HUES64 (cell line): ENCODE results near the gene BTBD18.

Source experiments
- H3K27ac ChIP-seq: 2 replicates; pipeline ENCODE4 v1.7.0; 2013; ENCODE audit warnings: low read depth, low read length, inconsistent platforms
- H3K27me3 ChIP-seq: 2 replicates; pipeline ENCODE4 v1.6.1; 2013; ENCODE audit warnings: mild to moderate bottlenecking, low read length; ENCODE audit not compliant: insufficient read depth
- H3K36me3 ChIP-seq: 2 replicates; pipeline ENCODE4 v1.6.1; 2013; ENCODE audit warnings: mild to moderate bottlenecking, low read length; ENCODE audit not compliant: insufficient read depth
- H3K4me1 ChIP-seq: 2 replicates; pipeline ENCODE4 v1.6.1; 2013; ENCODE audit warnings: mild to moderate bottlenecking, low read length, moderate library complexity; ENCODE audit not compliant: insufficient read depth
- H3K4me3 ChIP-seq: 2 replicates; pipeline ENCODE4 v1.5.1; 2013; ENCODE audit warnings: mild to moderate bottlenecking, low read length, moderate library complexity
- H3K9ac ChIP-seq: 2 replicates; pipeline ENCODE4 v1.6.1; 2013; ENCODE audit warnings: mild to moderate bottlenecking, low read depth, low read length
- H3K9me3 ChIP-seq: 2 replicates; pipeline ENCODE4 v1.6.1; 2013; ENCODE audit warnings: low read depth, low read length; ENCODE audit not compliant: insufficient read depth
- WGBS: fragments of 150-250, 120-280 bp; methylation state at CpG from one replicate; pipeline ENCODE4 v1.1.7; 2013; ENCODE audit warnings: missing lambda C conversion rate; 5-methylcytosine and 5-hydroxymethylcytosine counted together

Gene BTBD18

DNA sequence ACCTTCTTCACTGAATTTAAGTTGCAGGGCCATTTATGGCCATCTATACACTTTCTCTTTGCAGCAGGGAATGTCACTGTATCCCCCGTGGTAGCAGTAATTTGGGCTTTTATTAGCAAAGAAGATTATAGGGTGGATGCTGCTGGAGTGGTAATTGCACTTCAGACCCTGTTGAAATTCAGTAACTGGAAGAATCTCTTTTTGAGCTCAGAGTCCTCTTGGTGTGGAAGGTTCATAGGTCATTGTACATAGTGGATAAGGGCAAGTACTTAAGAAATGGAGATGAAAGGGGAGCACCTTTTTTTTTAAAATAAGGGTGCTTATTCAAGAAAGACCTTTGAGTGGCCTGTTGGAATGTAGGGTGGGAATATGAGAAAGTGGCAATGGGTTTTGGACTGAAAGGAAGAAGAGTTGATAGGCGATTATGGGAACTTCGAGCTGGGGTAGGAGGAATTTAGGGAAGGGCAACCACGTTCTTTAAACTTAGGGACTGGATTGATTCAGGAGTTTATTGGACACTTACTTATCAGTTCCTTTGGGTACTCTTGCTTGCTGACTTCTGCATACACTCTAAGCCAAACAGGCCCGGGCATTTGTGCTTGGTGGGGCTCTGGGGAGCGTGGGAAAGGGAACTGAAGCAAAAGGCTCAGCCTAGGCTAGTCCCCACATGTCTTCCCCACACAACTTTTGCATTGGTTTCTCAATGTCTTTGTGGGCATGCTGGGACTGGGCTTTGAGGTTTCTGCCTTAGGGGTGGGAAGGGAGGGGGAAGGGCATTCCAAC, 36.5 kb upstream of the BTBD18 start:
- 56% methylated on average over 6 of the region's 6 CpGs for WGBS
- Histone ChIP-seq H3K27ac (peak overlapping the region; percentile 53), H3K9ac (peak overlapping the region; percentile 36; the same call in 1 of the 2 replicates), H3K4me1 (peaks cover 32% of the 10 kb centered on the region), H3K36me3 (peaks cover 19% of the 10 kb centered on the region), H3K27me3 (no peaks in the 10 kb centered on the region), H3K9me3 (no peaks in the 10 kb centered on the region), H3K4me3 (no peak overlapping the region)

DNA sequence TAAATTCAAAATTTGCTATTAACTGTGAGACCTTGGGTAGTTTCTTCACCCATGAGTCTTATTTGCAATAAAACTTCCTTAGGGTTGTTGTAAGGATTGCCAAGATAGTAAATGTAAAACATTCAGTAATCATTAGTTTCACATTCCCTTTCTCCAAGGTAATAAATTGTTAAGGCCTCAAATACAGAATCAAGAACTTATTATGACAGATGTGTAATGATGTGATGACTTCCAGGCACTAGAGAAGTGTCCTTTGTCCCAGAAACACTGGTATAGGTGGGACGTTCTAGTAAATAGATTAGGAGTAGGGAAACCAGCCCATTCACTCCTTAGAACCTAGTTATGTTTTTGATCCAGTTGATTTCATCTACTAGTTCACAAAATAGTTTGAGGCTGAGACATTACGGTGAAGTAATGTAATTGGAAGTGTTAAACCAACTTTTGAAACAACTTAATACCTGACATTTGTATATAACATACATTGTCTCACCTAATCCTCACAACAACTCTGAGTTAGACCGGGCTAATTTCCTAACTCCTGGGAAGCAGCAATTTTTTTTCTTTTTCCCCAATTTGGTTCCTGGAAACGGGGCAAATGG, 35.5 kb upstream of the BTBD18 start:
- peaks cover 14% of the 10 kb centered on the region for H3K36me3 ChIP-seq
- H3K4me1 ChIP-seq = peaks cover 39% of the 10 kb centered on the region
- 0 out of 2 replicates have a peak overlapping the region, but pooled peaks have one; percentile 14 for H3K27ac ChIP-seq
- 90% methylated on average over 3 of the region's 4 CpGs for WGBS
- H3K4me3 ChIP-seq = no peak overlapping the region
- H3K9me3 ChIP-seq = no peaks in the 10 kb centered on the region
- H3K27me3 ChIP-seq = no peaks in the 10 kb centered on the region
- H3K9ac ChIP-seq = no peak overlapping the region

DNA sequence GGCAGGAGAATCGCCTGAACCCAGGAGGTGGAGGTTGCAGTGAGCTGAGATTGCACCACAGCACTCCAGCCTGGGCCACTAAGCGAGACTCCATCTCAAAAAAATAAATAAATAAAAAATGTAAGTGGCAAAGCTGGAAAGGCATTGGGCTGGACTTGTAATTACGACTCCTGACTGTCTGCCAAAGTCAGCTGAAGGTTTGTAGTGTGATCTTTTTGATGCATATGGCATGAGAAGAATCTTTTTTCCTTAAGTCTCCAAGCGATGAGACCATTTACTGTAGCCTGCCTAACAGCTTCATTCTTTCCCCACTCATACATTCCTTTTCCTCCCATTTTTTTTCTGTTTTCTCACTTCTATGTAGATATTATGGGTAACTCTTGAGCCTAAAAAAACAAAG, 34.8 kb upstream of the BTBD18 start:
- H3K36me3 ChIP-seq = peaks cover 7% of the 10 kb centered on the region
- peaks cover 45% of the 10 kb centered on the region for H3K4me1 ChIP-seq
- H3K9ac ChIP-seq = no peak overlapping the region
- H3K27ac ChIP-seq = no peak overlapping the region
- no peaks in the 10 kb centered on the region for H3K27me3 ChIP-seq
- 94% methylated on average over 3 of the region's 4 CpGs for WGBS
- H3K4me3 ChIP-seq = no peak overlapping the region
- no peaks in the 10 kb centered on the region for H3K9me3 ChIP-seq

DNA sequence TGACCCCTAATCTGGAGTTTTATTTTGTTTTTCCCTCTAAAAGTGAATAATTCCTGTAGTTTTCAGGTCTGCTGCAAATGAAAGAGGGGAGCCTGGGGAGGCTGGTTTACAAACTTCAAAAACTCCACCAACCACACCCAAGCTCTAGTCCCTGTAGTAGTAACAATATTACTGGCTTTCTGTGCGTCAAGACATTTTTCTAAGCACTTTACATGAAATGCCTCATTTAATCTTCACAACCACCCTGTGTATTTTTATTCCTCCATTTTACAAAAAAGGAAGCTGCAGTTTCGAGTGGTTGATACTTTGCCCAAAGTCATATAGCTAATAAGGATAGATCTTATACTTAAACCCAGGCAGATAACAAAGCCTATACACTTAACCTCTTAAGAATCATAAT, 33.5 kb upstream of the BTBD18 start:
- 99% methylated on average over 2 of the region's 2 CpGs for WGBS

DNA sequence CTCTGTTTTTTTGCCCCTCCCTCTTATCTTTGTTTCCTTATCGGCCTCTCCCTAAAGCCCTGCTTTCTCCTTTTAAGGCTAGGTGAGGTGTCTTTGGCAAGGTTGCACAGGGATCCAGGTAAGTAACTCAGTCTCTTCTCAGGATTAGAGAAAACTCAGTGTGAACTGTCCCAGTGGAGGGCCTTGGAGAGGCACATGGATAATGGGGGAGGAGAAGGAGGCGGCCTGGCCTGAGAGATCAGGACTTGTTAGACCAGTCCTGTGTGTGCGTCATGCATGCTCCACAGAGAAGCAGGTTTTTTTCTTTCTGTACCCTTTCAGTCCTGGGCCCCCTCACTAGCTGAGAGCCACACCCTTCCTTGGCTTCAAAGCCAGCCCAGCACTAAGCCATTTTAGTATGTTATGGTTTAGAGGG, 29.9 kb upstream of the BTBD18 start:
- Histone ChIP-seq H3K9me3 (no peaks in the 10 kb centered on the region), H3K27ac (peak overlapping the region; percentile 96), H3K27me3 (no peaks in the 10 kb centered on the region), H3K9ac (peak overlapping the region; percentile 67), H3K4me3 (peak overlapping the region; percentile 20), H3K4me1 (peaks cover 60% of the 10 kb centered on the region), H3K36me3 (no peaks in the 10 kb centered on the region)
- WGBS = 39% methylated on average over 3 of the region's 3 CpGs

More for the DNA sequence above, 33.5 kb upstream of the BTBD18 start:
- H3K9me3 ChIP-seq = no peaks in the 10 kb centered on the region
- H3K4me1 ChIP-seq = peaks cover 53% of the 10 kb centered on the region
- no peaks in the 10 kb centered on the region for H3K36me3 ChIP-seq
- no peak overlapping the region for H3K9ac ChIP-seq
- no peak overlapping the region for H3K27ac ChIP-seq
- H3K4me3 ChIP-seq = no peak overlapping the region
- no peaks in the 10 kb centered on the region for H3K27me3 ChIP-seq

DNA sequence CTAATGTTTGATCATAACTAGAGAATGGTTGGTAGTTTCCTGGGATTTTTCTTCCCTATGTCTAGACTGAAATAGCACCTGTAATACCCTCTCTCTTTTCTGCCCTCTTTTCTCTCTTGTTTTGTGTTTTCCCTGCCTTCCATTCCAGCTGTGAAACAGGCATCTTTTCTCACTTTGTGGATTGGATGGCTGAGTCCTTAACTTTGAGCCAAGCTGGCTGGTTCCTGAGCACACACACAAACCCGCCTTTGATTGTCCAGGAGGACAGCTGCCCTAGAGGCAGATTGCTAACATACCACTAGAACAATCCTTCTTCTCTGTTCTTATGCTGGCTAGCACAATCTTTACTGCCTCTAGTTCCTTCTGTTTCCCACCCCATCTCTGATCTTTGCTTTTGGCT, 27.7 kb upstream of the BTBD18 start:
- 30% methylated on average over 1 of the region's 1 CpG for WGBS
- no peaks in the 10 kb centered on the region for H3K9me3 ChIP-seq
- H3K36me3 ChIP-seq = no peaks in the 10 kb centered on the region
- H3K4me1 ChIP-seq = peaks cover 79% of the 10 kb centered on the region
- peak overlapping the region; percentile 27; the same call in 1 of the 2 replicates for H3K4me3 ChIP-seq
- H3K27ac ChIP-seq = peak overlapping the region; percentile 96
- peak overlapping the region; percentile 76 for H3K9ac ChIP-seq
- H3K27me3 ChIP-seq = no peaks in the 10 kb centered on the region

DNA sequence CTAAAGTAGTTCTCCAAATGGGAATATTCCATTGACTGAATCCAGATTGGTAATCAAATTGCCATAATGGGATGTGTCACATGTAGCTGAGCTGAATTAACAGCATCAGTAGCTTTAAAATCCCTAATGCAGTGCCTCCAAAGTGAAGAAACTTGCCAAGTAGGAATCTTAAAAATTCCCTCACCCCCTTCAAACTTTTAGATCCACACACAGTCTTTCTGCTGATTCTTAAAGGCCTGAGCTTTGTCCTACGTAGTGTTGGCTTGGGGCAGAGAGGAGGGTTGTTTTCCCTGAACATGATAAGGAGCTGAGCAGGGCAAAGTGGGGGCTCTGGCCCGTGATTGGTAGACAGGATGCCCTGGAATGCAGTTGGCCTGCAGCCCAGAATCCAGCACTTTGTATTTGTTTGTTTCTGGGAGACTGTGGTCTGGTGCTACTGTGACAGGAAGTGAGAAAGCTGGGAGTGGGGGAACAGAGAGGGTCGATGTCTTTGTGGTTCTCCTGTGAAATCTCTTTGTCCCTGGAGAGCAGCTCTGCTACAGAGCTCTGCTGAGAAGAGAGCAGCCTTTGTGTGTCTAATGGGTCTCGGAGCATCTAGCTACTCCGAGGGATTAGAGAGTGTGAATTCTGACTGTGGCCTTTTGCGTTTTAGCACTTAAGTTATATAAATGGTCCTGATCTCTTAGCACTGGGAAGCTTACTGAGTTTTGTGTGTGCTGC, 26.9 kb upstream of the BTBD18 start:
- WGBS = 10% methylated on average over 6 of the region's 6 CpGs
- peak overlapping the region; percentile 96 for H3K27ac ChIP-seq
- H3K36me3 ChIP-seq = no peaks in the 10 kb centered on the region
- peak overlapping the region; percentile 38 for H3K4me3 ChIP-seq
- peak overlapping the region; percentile 76 for H3K9ac ChIP-seq
- H3K4me1 ChIP-seq = peaks cover 84% of the 10 kb centered on the region
- H3K27me3 ChIP-seq = no peaks in the 10 kb centered on the region
- no peaks in the 10 kb centered on the region for H3K9me3 ChIP-seq

DNA sequence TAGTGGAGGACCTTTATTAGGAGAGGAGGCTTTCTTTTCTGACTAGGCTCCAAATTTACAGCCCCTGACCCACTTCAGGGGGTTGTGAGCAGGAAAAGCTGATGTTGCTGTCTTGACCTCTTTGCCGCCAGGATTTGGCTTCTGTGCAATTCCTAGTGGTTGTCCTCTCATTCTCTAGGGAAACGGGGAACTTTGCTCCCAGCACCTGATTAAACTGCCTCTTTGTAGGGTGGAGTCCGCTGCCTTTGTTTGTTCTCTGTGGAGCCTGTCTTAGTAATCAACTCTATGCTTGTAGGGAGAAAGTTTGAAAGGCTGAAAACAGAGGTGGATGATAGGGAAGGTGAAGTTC, 26.3 kb upstream of the BTBD18 start:
- peak overlapping the region; percentile 38 for H3K4me3 ChIP-seq
- peak overlapping the region; percentile 76 for H3K9ac ChIP-seq
- peak overlapping the region; percentile 96 for H3K27ac ChIP-seq
- H3K36me3 ChIP-seq = no peaks in the 10 kb centered on the region
- peaks cover 84% of the 10 kb centered on the region for H3K4me1 ChIP-seq
- 27% methylated on average over 3 of the region's 3 CpGs for WGBS
- H3K27me3 ChIP-seq = no peaks in the 10 kb centered on the region
- H3K9me3 ChIP-seq = no peaks in the 10 kb centered on the region

DNA sequence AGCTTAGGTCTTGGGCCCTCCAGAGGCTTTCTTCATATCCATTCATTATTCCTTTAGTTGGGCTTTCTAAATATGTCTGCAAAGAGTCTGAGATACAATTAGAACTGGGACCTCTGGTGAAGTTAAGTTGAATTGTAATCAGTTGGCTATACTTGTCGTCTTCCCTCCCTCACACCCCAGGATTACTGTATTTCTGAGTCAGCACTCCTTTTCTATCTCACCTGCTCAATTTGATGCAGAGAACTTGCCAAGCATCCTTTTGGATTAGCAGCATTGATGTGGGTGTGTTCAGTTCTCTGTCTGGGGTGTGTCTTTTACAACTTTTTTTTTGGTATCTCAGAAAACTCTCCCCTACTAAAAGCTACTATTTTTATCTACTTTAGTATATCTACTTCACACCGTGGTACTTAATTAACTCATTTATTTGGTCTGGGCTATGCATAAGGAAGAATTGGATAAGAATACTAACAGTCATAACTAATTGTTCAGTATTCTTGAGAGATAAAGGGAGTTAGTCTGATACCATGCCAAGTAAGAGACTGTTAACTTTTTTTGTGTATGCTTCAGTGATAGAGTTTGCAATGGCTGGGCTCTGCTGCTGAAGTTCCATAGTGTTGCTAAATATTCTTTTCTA, 25.1 kb upstream of the BTBD18 start:
- 100% methylated on average over 1 of the region's 2 CpGs for WGBS
- H3K9me3 ChIP-seq = no peaks in the 10 kb centered on the region
- H3K27ac ChIP-seq = peak overlapping the region; percentile 96
- no peaks in the 10 kb centered on the region for H3K36me3 ChIP-seq
- H3K4me1 ChIP-seq = peaks cover 79% of the 10 kb centered on the region
- peak overlapping the region; percentile 6; the same call in 1 of the 2 replicates for H3K4me3 ChIP-seq
- H3K27me3 ChIP-seq = no peaks in the 10 kb centered on the region
- peak overlapping the region; percentile 7; the same call in 1 of the 2 replicates for H3K9ac ChIP-seq

DNA sequence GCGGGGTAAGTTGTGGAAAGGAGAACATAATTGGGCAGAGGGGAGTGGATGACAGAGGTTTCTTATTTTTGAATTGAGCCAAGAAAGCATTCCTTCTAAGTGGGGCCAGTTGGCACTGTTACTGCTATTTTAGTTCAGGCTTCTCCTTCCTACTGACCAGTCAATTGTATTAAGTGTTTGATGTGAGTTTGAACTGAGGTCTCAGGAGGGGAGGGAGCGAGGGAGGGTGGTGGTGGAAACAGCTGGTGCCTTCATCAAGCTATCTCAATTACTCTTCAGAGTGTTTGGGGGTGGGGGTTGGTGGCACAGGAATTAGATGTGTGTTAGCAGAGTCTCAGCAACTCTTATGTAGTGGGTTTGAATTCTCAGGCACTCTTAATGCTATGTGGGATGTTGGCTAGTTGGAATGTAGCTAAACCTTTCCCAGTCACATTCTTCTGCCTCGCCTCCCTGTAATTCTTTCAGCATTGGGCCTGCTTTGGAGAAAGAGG, 24.5 kb upstream of the BTBD18 start:
- Histone ChIP-seq H3K9me3 (no peaks in the 10 kb centered on the region), H3K9ac (peak overlapping the region; percentile 29; the same call in 1 of the 2 replicates), H3K36me3 (no peaks in the 10 kb centered on the region), H3K4me3 (peak overlapping the region; percentile 7; the same call in 1 of the 2 replicates), H3K4me1 (peaks cover 73% of the 10 kb centered on the region), H3K27ac (peak overlapping the region; percentile 96), H3K27me3 (no peaks in the 10 kb centered on the region)
- 67% methylated on average over 2 of the region's 3 CpGs for WGBS
